ENCODE data around the gene TNFRSF1B.

The TNFRSF1B gene

GRCh38 chr1:12141163-12141850 is 25.5 kb upstream of the TNFRSF1B start:
- H3K4me3 ChIP-seq (ENCODE audit: low read depth, low read length): no peak overlapping the region

GRCh38 chr1:12142141-12142823 is 24.5 kb upstream of the TNFRSF1B start:
- H3K4me3 ChIP-seq (ENCODE audit: low read depth, low read length): no peak overlapping the region

DNA sequence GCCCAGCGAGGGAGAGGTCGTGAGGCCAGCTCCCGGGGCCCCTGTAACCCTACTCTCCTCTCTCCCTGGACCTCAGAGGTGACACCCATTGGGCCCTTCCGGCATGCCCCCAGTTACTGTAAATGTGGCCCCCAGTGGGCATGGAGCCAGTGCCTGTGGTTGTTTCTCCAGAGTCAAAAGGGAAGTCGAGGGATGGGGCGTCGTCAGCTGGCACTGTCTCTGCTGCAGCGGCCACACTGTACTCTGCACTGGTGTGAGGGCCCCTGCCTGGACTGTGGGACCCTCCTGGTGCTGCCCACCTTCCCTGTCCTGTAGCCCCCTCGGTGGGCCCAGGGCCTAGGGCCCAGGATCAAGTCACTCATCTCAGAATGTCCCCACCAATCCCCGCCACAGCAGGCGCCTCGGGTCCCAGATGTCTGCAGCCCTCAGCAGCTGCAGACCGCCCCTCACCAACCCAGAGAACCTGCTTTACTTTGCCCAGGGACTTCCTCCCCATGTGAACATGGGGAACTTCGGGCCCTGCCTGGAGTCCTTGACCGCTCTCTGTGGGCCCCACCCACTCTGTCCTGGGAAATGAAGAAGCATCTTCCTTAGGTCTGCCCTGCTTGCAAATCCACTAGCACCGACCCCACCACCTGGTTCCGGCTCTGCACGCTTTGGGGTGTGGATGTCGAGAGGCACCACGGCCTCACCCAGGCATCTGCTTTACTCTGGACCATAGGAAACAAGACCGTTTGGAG is 23.7 kb upstream of the TNFRSF1B start:
- H3K4me3 ChIP-seq (ENCODE audit: low read depth, low read length): no peak overlapping the region

- no peak overlapping the region for H3K4me3 ChIP-seq (ENCODE audit: low read depth, low read length)
Measured at GRCh38 chr1:12143631-12144155, 23.1 kb upstream of the TNFRSF1B start.

DNA sequence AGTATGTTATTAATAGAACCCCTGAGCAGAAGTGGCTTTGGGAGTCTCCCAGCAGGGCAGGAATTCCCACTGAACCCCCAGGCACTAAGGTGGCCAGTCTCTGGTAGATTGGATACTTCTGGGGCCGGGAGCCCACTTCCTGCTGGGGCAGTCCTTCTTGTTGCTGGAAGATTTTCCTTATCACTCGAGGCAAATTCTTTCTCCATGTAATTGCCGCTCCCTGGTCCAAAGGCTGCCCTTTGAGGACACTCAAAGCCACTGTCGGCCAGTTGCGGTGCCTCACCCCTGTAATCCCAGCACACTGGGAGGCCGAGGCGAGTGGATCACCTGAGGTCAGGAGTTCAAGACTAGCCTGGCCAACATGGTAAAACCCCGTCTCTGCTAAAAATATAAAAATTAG is 22.6 kb upstream of the TNFRSF1B start:
- no peak overlapping the region for H3K4me3 ChIP-seq (ENCODE audit: low read depth, low read length)

- no peak overlapping the region for H3K4me3 ChIP-seq (ENCODE audit: low read depth, low read length)
Measured at GRCh38 chr1:12144969-12145368, 21.8 kb upstream of the TNFRSF1B start.

GRCh38 chr1:12145616-12146342 is 21.0 kb upstream of the TNFRSF1B start:
- no peak overlapping the region for H3K4me3 ChIP-seq (ENCODE audit: low read depth, low read length)

DNA sequence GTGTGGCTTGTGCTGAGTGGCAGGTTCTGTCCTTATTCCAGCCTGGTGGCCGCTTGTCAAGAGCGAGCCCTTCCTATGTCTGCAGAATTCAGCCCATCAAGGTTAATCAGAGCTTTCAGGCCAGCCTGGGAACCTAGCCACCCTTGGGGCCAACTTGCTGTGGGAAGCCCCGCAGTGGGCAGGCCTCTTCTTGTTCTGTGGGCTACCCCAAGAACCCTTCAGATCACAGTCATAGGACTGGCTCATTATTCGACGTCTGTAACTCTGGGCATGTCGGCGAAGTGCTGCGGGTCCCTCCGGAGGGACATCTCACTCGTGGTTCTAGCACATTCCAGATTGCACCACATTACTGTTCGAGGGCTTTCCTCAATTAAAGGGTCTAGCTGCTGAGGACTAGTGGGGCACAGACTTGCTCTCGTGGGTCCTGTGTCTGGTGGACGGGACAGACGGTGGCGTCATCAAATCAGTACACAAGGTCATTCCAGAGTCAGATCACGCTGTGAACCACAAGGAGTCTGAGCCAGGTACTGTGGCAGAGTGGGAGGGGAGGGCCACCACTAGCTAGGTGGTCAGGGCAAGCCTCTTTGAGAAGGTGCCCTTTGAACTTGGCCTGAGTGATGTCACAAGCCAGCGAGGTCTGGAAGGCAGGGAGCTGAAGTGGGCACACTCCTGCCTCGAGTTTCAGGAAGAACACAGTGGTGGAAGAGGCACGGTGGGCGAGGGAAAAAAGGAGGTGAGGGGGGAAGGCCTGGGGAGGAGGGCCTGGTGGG is 20.3 kb upstream of the TNFRSF1B start:
- no peak overlapping the region for H3K4me3 ChIP-seq (ENCODE audit: low read depth, low read length)

DNA sequence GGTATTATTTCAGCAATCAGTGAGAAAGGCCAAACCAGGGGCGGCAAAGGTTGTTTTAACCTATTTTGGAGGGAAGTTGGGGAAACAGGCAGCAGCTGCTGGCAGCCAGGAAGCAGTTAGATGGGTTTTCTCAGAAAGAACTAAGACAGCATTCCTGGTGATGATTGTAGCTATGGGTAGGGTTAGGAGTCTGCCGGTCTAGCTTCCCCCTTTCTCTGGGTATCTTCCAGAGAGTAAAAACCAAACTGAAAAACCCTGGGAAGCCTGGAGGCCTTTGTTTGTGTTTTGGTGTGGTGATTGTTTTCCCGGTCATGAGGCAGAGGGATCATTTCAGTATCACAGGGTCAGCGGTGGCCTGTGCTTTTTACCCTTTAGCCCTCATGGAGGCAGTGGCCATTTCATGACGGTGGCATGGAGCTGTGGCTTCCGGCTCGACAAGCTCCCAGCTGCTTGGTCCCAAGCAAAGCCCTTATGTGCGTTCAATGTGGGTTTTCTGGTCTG is 19.5 kb upstream of the TNFRSF1B start:
- H3K4me3 ChIP-seq (ENCODE audit: low read depth, low read length): no peak overlapping the region

DNA sequence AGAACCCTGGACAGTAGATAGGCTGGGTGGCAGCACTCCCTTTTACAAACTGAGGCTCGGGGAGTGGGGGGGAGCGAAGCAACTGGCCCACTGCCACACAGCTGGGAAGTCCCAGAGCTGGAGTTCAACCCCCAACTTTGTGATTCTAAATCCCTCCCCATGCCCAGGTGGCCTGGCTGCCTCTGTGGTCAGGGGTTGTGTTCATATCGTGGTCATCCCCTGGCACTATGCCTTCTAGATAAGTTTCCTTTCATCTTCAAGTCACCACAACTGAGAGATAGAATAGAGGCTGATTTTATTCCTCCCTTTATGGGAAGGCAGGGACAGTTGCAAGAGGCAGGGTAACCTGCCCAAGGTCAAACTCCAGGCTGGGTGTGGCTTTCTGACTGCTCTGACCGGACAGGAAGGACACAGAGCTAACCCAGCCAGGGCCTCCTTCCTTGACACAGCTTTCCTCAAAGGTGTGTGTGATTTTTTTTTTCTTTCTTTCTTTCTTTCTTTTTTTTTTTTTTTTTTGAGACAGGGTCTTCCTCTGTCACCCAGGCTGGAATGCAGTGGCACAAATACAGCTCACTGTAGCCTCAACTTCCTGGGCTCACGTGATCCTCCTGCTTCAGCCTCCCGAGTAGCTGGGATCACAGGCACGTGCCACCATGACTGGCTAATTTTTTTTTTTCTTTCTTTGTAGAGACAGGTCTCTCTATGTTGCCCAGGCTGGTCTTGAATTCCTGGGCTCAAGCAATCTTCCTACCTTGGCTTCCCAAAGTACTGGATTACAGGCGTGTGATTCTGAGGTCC is 18.4 kb upstream of the TNFRSF1B start:
- no peak overlapping the region for H3K4me3 ChIP-seq (ENCODE audit: low read depth, low read length)

DNA sequence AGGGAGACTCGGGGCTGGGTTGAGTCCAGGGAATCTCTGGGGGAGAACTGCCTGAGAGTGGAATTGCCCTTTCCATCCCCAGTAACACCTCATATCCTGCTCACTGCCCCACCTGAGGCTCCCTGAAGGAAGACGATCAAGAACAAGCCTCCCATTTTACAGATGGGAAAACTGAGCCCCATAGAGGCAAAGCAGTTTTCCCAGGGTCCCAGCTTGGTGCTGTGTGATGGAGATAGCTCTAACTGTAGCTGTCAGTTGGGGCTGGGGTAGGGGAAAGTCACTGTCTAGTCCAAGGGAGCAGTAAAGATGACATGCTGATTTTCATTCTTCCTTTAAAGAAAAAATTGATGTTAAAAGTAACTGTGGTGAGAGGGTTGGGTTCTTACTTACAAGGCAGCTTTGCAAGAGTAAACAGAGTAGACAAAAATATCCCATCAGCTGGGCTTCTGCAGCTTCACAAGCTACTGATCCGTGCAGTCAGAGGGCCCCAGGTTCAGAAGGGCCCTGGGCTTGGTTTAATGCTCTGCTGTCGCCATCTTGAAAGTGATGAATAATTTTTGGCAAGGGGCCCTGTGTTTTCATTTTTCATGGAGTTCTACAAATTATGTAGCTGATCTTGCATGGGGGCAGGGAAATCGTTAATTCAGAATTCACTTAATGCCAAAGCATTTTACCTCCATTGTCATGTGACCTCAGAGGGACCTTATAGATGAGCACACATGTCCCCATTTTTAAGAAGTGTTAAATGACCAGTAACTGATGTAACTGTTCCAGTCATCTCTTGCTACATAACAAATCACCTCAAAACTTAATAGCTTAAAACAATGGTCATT is 17.6 kb upstream of the TNFRSF1B start:
- no peak overlapping the region for H3K4me3 ChIP-seq (ENCODE audit: low read depth, low read length)

DNA sequence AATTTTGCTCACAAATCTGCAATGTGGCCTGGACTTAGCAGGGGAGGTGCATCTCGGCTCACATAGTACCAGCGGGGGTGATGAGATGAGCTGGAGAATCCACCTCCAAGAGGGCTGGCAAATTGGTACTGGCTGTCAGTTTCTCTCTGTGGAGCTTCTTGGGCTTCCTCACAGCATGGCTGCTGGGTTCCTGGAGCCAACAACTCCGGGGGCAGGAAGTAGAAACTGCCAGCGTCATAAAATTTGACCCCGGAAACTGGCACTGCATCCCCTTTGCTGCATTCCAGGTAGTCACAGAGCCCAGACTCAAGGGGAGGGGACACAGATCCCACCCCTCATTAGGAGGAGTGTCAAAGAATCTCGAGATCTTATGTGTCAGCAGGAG is 17.0 kb upstream of the TNFRSF1B start:
- H3K4me3 ChIP-seq (ENCODE audit: low read depth, low read length): no peak overlapping the region

- H3K4me3 ChIP-seq (ENCODE audit: low read depth, low read length): no peak overlapping the region
Measured at GRCh38 chr1:12150456-12151200, 16.2 kb upstream of the TNFRSF1B start.

GRCh38 chr1:12151465-12151864 is 15.3 kb upstream of the TNFRSF1B start:
- H3K4me3 ChIP-seq (ENCODE audit: low read depth, low read length): no peak overlapping the region

- no peak overlapping the region for H3K4me3 ChIP-seq (ENCODE audit: low read depth, low read length)
Measured at GRCh38 chr1:12152113-12152891, 14.5 kb upstream of the TNFRSF1B start.

GRCh38 chr1:12153181-12153785 is 13.5 kb upstream of the TNFRSF1B start:
- H3K4me3 ChIP-seq (ENCODE audit: low read depth, low read length): no peak overlapping the region

DNA sequence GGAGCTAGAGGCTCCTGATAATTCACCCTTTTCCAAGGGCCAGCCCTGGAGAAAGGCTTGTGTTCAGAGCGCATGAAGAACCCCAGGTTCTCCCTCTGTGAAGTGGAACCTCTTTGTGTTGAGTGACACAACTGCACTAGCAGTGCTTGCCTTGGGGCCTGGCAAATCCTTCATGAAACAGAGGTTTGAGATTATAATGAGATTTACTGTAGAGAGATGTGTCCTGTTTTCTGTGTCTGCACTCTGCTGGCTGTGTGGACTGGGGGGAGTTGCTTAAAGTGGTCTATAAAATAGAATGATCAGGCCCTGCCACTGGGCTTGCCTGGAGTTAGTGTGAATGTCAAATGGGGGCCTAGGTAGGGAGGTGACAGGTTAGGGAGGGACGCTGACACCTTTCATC is 11.5 kb upstream of the TNFRSF1B start:
- H3K4me3 ChIP-seq (ENCODE audit: low read depth, low read length): no peak overlapping the region
